ENCODE results near the gene MOSPD2.

Gene MOSPD2

GRCh38 chrX:14872851-14873675 is at the start of gene MOSPD2, which contains the start of gene FANCB:
MOSPD2 (plus strand) TSS chrX:14873421; CDS start chrX:14873529, 108 bp downstream.
FANCB (minus strand) TSS chrX:14873069; CDS start chrX:14865510, 7,559 bp downstream.
- TF ChIP-seq CTCF (conservative IDR thresholded peaks at IDR 0.05): no peak
- H3K27ac ChIP-seq: peak within 1 kb of the TSS; percentile 69

GRCh38 chrX:14825851-14826250 is 47.4 kb upstream of the MOSPD2 start:
- no peak for TF ChIP-seq CTCF (conservative IDR thresholded peaks at IDR 0.05)

GRCh38 chrX:14826319-14826718 is 46.9 kb upstream of the MOSPD2 start:
- no peak overlapping the region for H3K27ac ChIP-seq
- no peak for TF ChIP-seq CTCF (conservative IDR thresholded peaks at IDR 0.05)

More at GRCh38 chrX:14825851-14826250, 47.4 kb upstream of the MOSPD2 start:
- H3K27ac ChIP-seq: no peak overlapping the region

- H3K27ac ChIP-seq: no peak overlapping the region
- no peak for TF ChIP-seq CTCF (conservative IDR thresholded peaks at IDR 0.05)
Observed at GRCh38 chrX:14829643-14830042, 43.6 kb upstream of the MOSPD2 start.

GRCh38 chrX:14832151-14832550 is 41.1 kb upstream of the MOSPD2 start:
- no peak for TF ChIP-seq CTCF (conservative IDR thresholded peaks at IDR 0.05)
- H3K27ac ChIP-seq: no peak overlapping the region

- no peak for TF ChIP-seq CTCF (conservative IDR thresholded peaks at IDR 0.05)
- no peak overlapping the region for H3K27ac ChIP-seq
Observed at GRCh38 chrX:14832586-14832985, 40.6 kb upstream of the MOSPD2 start.

GRCh38 chrX:14837155-14837554 is 36.1 kb upstream of the MOSPD2 start:
- no peak overlapping the region for H3K27ac ChIP-seq
- no peak for TF ChIP-seq CTCF (conservative IDR thresholded peaks at IDR 0.05)
